B cell (primary cell): ENCODE data around the gene TMEM185B. TPM values are rescaled to one million over a fixed set of nuclear protein-coding genes. Genes with fewer than 3 reads are reported as not detected.

Source experiments
- ATAC-seq: fragments of 200-7000 bp; cut with Tn5 transposase; one replicate; pipeline ENCODE4 v1.10.0; 2021; ENCODE audit warnings: low read depth, mild to moderate bottlenecking, moderate number of reproducible peaks, moderate library complexity
- CTCF ChIA-PET: fragments of 350-600 bp; sonication (Branson Sonifier 250); formaldehyde crosslinking; loops from one replicate; lab custom pipeline; 2021; ENCODE audit warnings: antibody characterized with exemption, inconsistent platforms; lab: Charles Lee
- POLR2A ChIA-PET: fragments of 350-600 bp; sonication (Branson Sonifier 250); formaldehyde crosslinking; loops from one replicate; lab custom pipeline; 2021; ENCODE audit warnings: antibody characterized with exemption; lab: Charles Lee
- DNase-seq: peaks from one replicate; pipeline ENCODE4 v3.0.0; 2013
- H2AFZ ChIP-seq: 2 replicates; pipeline ENCODE4 v1.6.1; 2012; ENCODE audit warnings: mild to moderate bottlenecking, low read depth, low read length; ENCODE audit not compliant: insufficient read depth, poor library complexity, severe bottlenecking
- H3K27ac ChIP-seq, 2 donors: 1 replicate in 1 of 2; 2 replicates in 1 of 2; pipeline ENCODE4 v1.5.1; 2012 to 2013; ENCODE audit warnings: low read length in 2 of 2, mild to moderate bottlenecking in 2 of 2, moderate library complexity in 1 of 2
- H3K27me3 ChIP-seq, 4 experiments: fragments of 200-600 bp in 1 of 4; sonication (generic) in 1 of 4; replicated peaks in 1 of 4; 1 replicate in 2 of 4; 2 replicates in 2 of 4; pipeline versions ENCODE4 v1.6.1 to v1.7.0; 2013 to 2016; ENCODE audit warnings: low read length in 3 of 4, mild to moderate bottlenecking in 2 of 4, mixed read lengths in 1 of 4, moderate library complexity in 1 of 4; ENCODE audit not compliant: insufficient read depth in 4 of 4, control insufficient read depth in 3 of 4; ENCODE audit errors: control extremely low read depth in 1 of 4
- H3K36me3 ChIP-seq, 2 experiments: replicated peaks in 1 of 2; 1 replicate in 1 of 2; 2 replicates in 1 of 2; pipeline versions ENCODE4 v1.6.1 to v1.7.1; 2013; ENCODE audit warnings: low read length in 1 of 2; ENCODE audit not compliant: insufficient read depth in 2 of 2, control insufficient read depth in 1 of 2; ENCODE audit errors: control extremely low read depth in 1 of 2, extremely low read depth in 1 of 2
- H3K4me1 ChIP-seq, 2 donors: fragments of 200-600 bp in 1 of 2; sonication (generic) in 1 of 2; 1 replicate in 1 of 2; 2 replicates in 1 of 2; pipeline versions ENCODE4 v1.5.1 to v1.6.1; 2013 to 2017; ENCODE audit warnings: low read length in 2 of 2; ENCODE audit not compliant: control insufficient read depth in 2 of 2, insufficient read depth in 2 of 2
- H3K4me2 ChIP-seq: replicated peaks from 2 replicates; pipeline ENCODE3; 2012; ENCODE audit warnings: mild to moderate bottlenecking, low read depth, low read length; ENCODE audit not compliant: poor library complexity, severe bottlenecking
- H3K4me3 ChIP-seq, 5 experiments: fragments of 200-600 bp in 1 of 5; sonication (generic) in 1 of 5; 1 replicate in 3 of 5; 2 replicates in 2 of 5; pipeline versions ENCODE4 v1.5.1 to v1.7.0; 2011 to 2016; ENCODE audit warnings: low read length in 4 of 5, mild to moderate bottlenecking in 4 of 5, low read depth in 2 of 5, control low read depth in 1 of 5, moderate library complexity in 1 of 5; ENCODE audit not compliant: insufficient read depth in 1 of 5; ENCODE audit errors: control extremely low read depth in 1 of 5, extremely low read depth in 1 of 5
- H3K79me2 ChIP-seq: fragments of 200-600 bp; sonication (generic); one replicate; pipeline ENCODE4 v1.6.0; 2016; ENCODE audit warnings: low read length; ENCODE audit not compliant: control insufficient read depth, insufficient read depth
- H3K9ac ChIP-seq: fragments of 200-600 bp; sonication (generic); 2 replicates; pipeline ENCODE4 v1.6.1; 2017; ENCODE audit warnings: mild to moderate bottlenecking, low read length, moderate library complexity
- H3K9me3 ChIP-seq, 3 donors: one replicate each; pipeline versions ENCODE4 v1.6.1 to v1.7.1; 2013; ENCODE audit warnings: low read length in 2 of 3; ENCODE audit not compliant: control insufficient read depth in 2 of 3, insufficient read depth in 1 of 3; ENCODE audit errors: control extremely low read depth in 1 of 3
- H4K20me1 ChIP-seq: 2 replicates; pipeline ENCODE4 v1.6.0; 2012; ENCODE audit warnings: mild to moderate bottlenecking, low read length; ENCODE audit not compliant: insufficient read depth, control insufficient read depth, poor library complexity, severe bottlenecking
- H3K27ac Mint-ChIP-seq: one replicate; pipeline ENCODE4 v1.8.0; 2021; ENCODE audit warnings: mixed read lengths
- H3K27me3 Mint-ChIP-seq: one replicate; pipeline ENCODE4 v1.8.0; 2021; ENCODE audit warnings: mixed read lengths
- H3K4me1 Mint-ChIP-seq: one replicate; pipeline ENCODE4 v1.8.0; 2021; ENCODE audit warnings: mixed read lengths
- H3K4me3 Mint-ChIP-seq: one replicate; pipeline ENCODE4 v1.8.0; 2021; ENCODE audit warnings: mixed read lengths
- H3K9me3 Mint-ChIP-seq: one replicate; pipeline ENCODE4 v1.8.0; 2022; ENCODE audit warnings: mixed read lengths; ENCODE audit not compliant: insufficient read depth
- EZH2 ChIP-seq: IDR thresholded peaks from 2 replicates; pipeline ENCODE4 v1.6.1; 2012; ENCODE audit warnings: borderline replicate concordance, low read depth, mild to moderate bottlenecking, moderate library complexity, low read length; ENCODE audit not compliant: insufficient read depth, poor library complexity, severe bottlenecking
- WGBS: methylation state at CpG from one replicate; pipeline ENCODE4 v1.1.5; 2013; ENCODE audit warnings: missing lambda C conversion rate; ENCODE audit not compliant: insufficient coverage; 5-methylcytosine and 5-hydroxymethylcytosine counted together
- intact Hi-C: fragments of 100-400 bp; cut with micrococcal nuclease; formaldehyde crosslinking; loops from one replicate; pipeline ENCODE4 v1.10.0; 2022
- polyA plus RNA-seq: library from polyadenylated mRNA; depleted of rRNA; stranded (reverse); fragments of >200 nt; gene quantifications from 2 replicates; pipeline ENCODE4 v1.2.3, GENCODE V29; 2012
- total RNA-seq, 2 donors: library from RNA; stranded (reverse); fragments of 120-200 nt in 1 of 2; gene quantifications; 1 replicate in 1 of 2; 2 replicates in 1 of 2; pipeline versions ENCODE4 v1.2.3 to v1.2.4, GENCODE V29; 2013 to 2022
- TF ChIP-seq, protein P1 (sequence below): fragments of 200-600 bp; IDR thresholded peaks from one replicate; pipeline ENCODE4 v1.8.0; 2022; ENCODE audit warnings: antibody characterized with exemption, mild to moderate bottlenecking

The TMEM185B gene
- total and polyA plus RNA-seq, 2 donors (not counting 1 experiment from before 2014, with no cell fraction given) = 29.6 to 36.4 TPM

DNA sequence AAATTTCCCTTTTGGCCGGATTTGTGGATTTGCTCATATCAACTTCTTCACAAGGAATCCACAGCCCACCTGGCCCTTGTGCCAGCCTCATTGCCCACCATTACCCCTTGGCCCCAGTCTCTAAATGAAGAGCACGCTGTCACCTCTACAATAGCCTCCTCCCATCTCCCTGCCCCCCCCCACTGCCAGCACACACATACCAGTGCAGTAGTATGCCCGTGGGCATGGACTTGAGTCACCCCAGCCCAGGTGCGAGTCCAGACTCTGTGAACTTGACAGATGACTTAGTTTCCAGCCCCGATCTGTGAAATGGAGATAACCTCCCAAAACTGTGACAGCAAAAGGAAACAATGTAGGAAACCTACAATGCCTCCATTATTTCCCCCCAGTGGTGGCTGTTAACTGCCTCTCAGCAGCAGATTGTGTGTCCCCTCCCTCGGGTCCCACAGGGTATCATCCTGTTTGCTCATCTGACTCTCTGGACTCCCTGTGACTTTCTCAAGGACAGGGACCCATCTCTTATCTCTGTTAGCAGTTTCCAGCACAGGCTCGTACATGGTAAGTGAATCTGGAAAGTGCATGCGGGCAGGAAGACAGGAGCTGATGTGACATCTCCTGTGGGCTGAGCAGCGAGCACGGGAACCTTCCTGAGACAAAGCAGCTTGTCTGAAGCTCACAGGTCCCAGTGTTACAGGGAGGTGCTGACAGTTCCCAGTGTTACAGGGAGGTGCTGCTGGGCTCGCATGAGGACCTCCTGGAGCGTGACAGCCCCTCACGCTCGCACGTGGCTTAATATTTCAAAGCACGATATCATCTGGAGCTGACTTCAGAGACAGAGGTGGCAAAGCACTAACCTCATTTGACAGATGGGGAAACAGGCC, 4.2 kb upstream of the TMEM185B start:
- Mint-ChIP-seq H3K27ac (peak overlapping the region; percentile 2), H3K4me3 (no peak overlapping the region), H3K4me1 (peaks cover 54% of the 10 kb centered on the region), H3K27me3 (no peaks in the 10 kb centered on the region), H3K9me3 (no peaks in the 10 kb centered on the region)
- TF ChIP-seq EZH2 = no peak
- TF ChIP-seq, protein P1, sequence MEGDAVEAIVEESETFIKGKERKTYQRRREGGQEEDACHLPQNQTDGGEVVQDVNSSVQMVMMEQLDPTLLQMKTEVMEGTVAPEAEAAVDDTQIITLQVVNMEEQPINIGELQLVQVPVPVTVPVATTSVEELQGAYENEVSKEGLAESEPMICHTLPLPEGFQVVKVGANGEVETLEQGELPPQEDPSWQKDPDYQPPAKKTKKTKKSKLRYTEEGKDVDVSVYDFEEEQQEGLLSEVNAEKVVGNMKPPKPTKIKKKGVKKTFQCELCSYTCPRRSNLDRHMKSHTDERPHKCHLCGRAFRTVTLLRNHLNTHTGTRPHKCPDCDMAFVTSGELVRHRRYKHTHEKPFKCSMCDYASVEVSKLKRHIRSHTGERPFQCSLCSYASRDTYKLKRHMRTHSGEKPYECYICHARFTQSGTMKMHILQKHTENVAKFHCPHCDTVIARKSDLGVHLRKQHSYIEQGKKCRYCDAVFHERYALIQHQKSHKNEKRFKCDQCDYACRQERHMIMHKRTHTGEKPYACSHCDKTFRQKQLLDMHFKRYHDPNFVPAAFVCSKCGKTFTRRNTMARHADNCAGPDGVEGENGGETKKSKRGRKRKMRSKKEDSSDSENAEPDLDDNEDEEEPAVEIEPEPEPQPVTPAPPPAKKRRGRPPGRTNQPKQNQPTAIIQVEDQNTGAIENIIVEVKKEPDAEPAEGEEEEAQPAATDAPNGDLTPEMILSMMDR = no peak
- CTCF ChIA-PET = interaction anchor here (0.8 to 2.0 kb wide), 5 partner anchors 10 to 86 kb away, joined by 3 to 8 read pairs (median 3); no protein-coding TSS in a partner anchor
- no peaks in the 10 kb centered on the region for H3K36me3 ChIP-seq
- no peak overlapping the region for H3K9ac ChIP-seq
- POLR2A ChIA-PET = no interaction called here
- peaks cover 0 to 5% (median 2%) of the 10 kb centered on the region in 3 donors for H3K9me3 ChIP-seq
- H3K4me1 ChIP-seq = peaks cover 27 to 37% of the 10 kb centered on the region in 2 donors
- peaks cover 30% of the 10 kb centered on the region for H3K79me2 ChIP-seq
- H2AFZ ChIP-seq = no peak overlapping the region
- no peak overlapping the region for H3K4me2 ChIP-seq
- H3K27ac ChIP-seq = no peak overlapping the region
- no peak overlapping the region for H3K4me3 ChIP-seq
- intact Hi-C loops = no loop called here
- WGBS = 47% methylated on average over 16 of the region's 16 CpGs
- ATAC-seq (no peak), DNase-seq (no peak)
- H3K27me3 ChIP-seq = no peaks in the 10 kb centered on the region
- peaks cover 2% of the 10 kb centered on the region for H4K20me1 ChIP-seq

DNA sequence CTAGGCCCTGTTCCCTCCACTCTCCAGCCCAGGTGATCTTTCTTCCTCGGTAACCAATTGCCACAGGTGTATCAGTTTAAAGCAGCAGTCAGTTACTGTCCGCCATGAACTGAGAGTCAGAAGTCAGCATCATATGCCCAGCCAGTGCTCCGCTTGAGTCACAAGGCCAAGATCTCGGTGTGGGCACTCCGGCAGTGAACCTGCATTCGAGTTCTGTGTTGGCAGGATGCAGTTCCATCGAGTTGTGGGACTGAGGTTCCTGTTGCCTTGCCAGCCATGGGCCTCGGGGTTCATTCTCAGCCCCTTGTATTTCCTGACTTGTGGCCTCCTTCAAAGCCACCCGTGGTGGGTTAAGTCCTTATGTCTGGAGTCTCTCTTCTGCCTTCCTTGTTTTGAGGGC, 3.1 kb upstream of the TMEM185B start:
- Histone ChIP-seq H3K4me2 (no peak overlapping the region), H2AFZ (no peak overlapping the region), H3K4me1 (peaks cover 31 to 39% of the 10 kb centered on the region in 2 donors), H3K36me3 (no peaks in the 10 kb centered on the region), H3K27me3 (no peaks in the 10 kb centered on the region), H4K20me1 (peaks cover 8% of the 10 kb centered on the region), H3K9ac (no peak overlapping the region), H3K9me3 (peaks cover 0 to 9% (median 2%) of the 10 kb centered on the region in 3 donors), H3K27ac (no peak overlapping the region), H3K4me3 (no peak overlapping the region), H3K79me2 (peaks cover 33% of the 10 kb centered on the region)
- peaks cover 53% of the 10 kb centered on the region for H3K4me1 Mint-ChIP-seq
- peak overlapping the region; percentile 12 for H3K27ac Mint-ChIP-seq
- intact Hi-C loops = no loop called here
- no peak for TF ChIP-seq EZH2
- TF ChIP-seq, protein P1 = no peak
- CTCF ChIA-PET = no interaction called here
- H3K27me3 Mint-ChIP-seq = no peaks in the 10 kb centered on the region
- ATAC-seq (no peak), DNase-seq (no peak)
- POLR2A ChIA-PET = no interaction called here
- no peaks in the 10 kb centered on the region for H3K9me3 Mint-ChIP-seq
- H3K4me3 Mint-ChIP-seq = no peak overlapping the region
- WGBS = 60% methylated on average over 8 of the region's 9 CpGs
